K562 (cell line): Measurements from ENCODE around the gene SPINT1. TPM values are rescaled to one million over a fixed set of nuclear protein-coding genes. Genes with fewer than 3 reads are reported as not detected.

Source experiments
- ATAC-seq: fragments of 200-7000 bp; cut with Tn5 transposase; 3 replicates; pipeline ENCODE4 v1.9.1; 2020; ENCODE audit warnings: moderate library complexity
- BruUV-seq: library from RNA; stranded (reverse); fragments of 400-500 nt; replicated peaks from 2 replicates; lab custom pipeline; 2021; lab: Mats Ljungman, UMichigan
- CTCF ChIA-PET: fragments of 300-600 bp; formaldehyde crosslinking; extraction: SDS; loops from one replicate; lab custom pipeline; 2021; ENCODE audit warnings: low intra/inter-chr PET ratio; lab: Yijun Ruan, JAX
- POLR2A ChIA-PET: fragments of 300-600, 350-650 bp; sonication (Branson Sonifier 250); formaldehyde crosslinking; extraction: SDS; loops from one replicate; lab custom pipeline; 2021; ENCODE audit warnings: antibody characterized with exemption, inconsistent platforms; lab: Yijun Ruan, JAX
- DNase-seq, 4 experiments: peaks; one replicate each; pipeline versions ENCODE4 v3.0.0 to v3.0.0-alpha.2; 2011 to 2018; ENCODE audit warnings: low spot score in 3 of 4, mixed read lengths in 3 of 4; ENCODE audit errors: extremely low read depth in 1 of 4
- FAIRE-seq: peaks from 2 replicates; lab custom pipeline; 2011; peaks lifted over from hg19 to GRCh38; lab: Jason Lieb, UNC
- H2AFZ ChIP-seq: 2 replicates; pipeline ENCODE4 v1.6.0; 2011; ENCODE audit warnings: low read depth, low read length, control low read depth, inconsistent platforms
- H3K27ac ChIP-seq: fragments of 200-600 bp; 3 replicates; pipeline ENCODE4 v1.8.0; 2011; ENCODE audit warnings: low read depth, mild to moderate bottlenecking, control low read depth, inconsistent platforms, low read length, moderate library complexity, mixed read lengths; ENCODE audit errors: extremely low read depth
- H3K27me3 ChIP-seq, 2 experiments: fragments of 300-600 bp in 1 of 2; 2 replicates in 1 of 2; 3 replicates in 1 of 2; pipeline versions ENCODE4 v1.6.0 to v1.8.0; 2011; ENCODE audit warnings: inconsistent platforms in 2 of 2, low read length in 2 of 2, mild to moderate bottlenecking in 1 of 2, mixed read lengths in 1 of 2, moderate library complexity in 1 of 2; ENCODE audit not compliant: control insufficient read depth in 2 of 2, insufficient read depth in 2 of 2
- H3K36me3 ChIP-seq: fragments of 300-600 bp; 3 replicates; pipeline ENCODE4 v1.8.0; 2011; ENCODE audit warnings: mild to moderate bottlenecking, low read length, inconsistent platforms; ENCODE audit not compliant: control insufficient read depth, insufficient read depth
- H3K4me1 ChIP-seq, 2 experiments: fragments of 200-600 bp in 1 of 2; replicated peaks in 1 of 2; 2 replicates in 1 of 2; 3 replicates in 1 of 2; pipeline versions ENCODE4 v1.5.1 to v1.8.0; 2011; ENCODE audit warnings: inconsistent platforms in 2 of 2, low read length in 2 of 2, mild to moderate bottlenecking in 1 of 2, mixed read lengths in 1 of 2, moderate library complexity in 1 of 2; ENCODE audit not compliant: control insufficient read depth in 2 of 2, insufficient read depth in 2 of 2
- H3K4me2 ChIP-seq: 2 replicates; pipeline ENCODE4 v1.6.1; 2011; ENCODE audit warnings: low read length, control low read depth, inconsistent platforms, mixed read lengths; ENCODE audit not compliant: insufficient read depth
- H3K4me3 ChIP-seq: fragments of 200-600 bp; sonication (generic), shearing (Covaris generic); 2 replicates; pipeline ENCODE4 v1.5.1; 2016; ENCODE audit warnings: control low read depth, inconsistent platforms
- H3K79me2 ChIP-seq: fragments of 200-600 bp; 3 replicates; pipeline ENCODE4 v1.8.0; 2011; ENCODE audit warnings: low read length, inconsistent platforms; ENCODE audit not compliant: control insufficient read depth, insufficient read depth
- H3K9ac ChIP-seq, 2 experiments: 2 replicates each; pipeline versions ENCODE4 v1.6.0 to v1.6.1; 2011; ENCODE audit warnings: low read depth in 2 of 2, low read length in 2 of 2, control low read depth in 1 of 2, inconsistent platforms in 1 of 2, mild to moderate bottlenecking in 1 of 2, mixed read lengths in 1 of 2; ENCODE audit not compliant: insufficient read depth in 1 of 2
- H3K9me1 ChIP-seq: one replicate; pipeline ENCODE4 v1.6.0; 2011; ENCODE audit warnings: inconsistent platforms, mild to moderate bottlenecking, low read length, moderate library complexity; ENCODE audit not compliant: control insufficient read depth, insufficient read depth
- H3K9me3 ChIP-seq: replicated peaks from 2 replicates; pipeline ENCODE4 v1.5.1; 2011; ENCODE audit warnings: low read depth, low read length, inconsistent platforms; ENCODE audit not compliant: control insufficient read depth, insufficient read depth
- H4K20me1 ChIP-seq: replicated peaks from 2 replicates; pipeline ENCODE4 v1.6.1; 2011; ENCODE audit warnings: low read length, inconsistent platforms, mixed read lengths; ENCODE audit not compliant: control insufficient read depth, insufficient read depth
- FOS ChIP-seq: IDR thresholded peaks from 3 replicates; pipeline ENCODE4 v1.6.1; 2011; ENCODE audit not compliant: insufficient read length; ENCODE audit errors: extremely low read depth
- KLF13 ChIP-seq: fragments of 450-650 bp; IDR thresholded peaks from 2 replicates; pipeline ENCODE4 v1.6.1; 2016; ENCODE audit warnings: missing genetic modification characterization, low read depth, mild to moderate bottlenecking, missing compliant biosample characterization, moderate library complexity, borderline replicate concordance
- MBD2 ChIP-seq: sonication (generic); IDR thresholded peaks from 2 replicates; pipeline ENCODE4 v1.6.1; 2016; ENCODE audit warnings: low read depth, borderline replicate concordance
- NKRF ChIP-seq: fragments of 450-650 bp; IDR thresholded peaks from 2 replicates; pipeline ENCODE4 v1.6.1; 2016; ENCODE audit warnings: borderline replicate concordance
- NRF1 ChIP-seq, 2 experiments: fragments of 450-650 bp; IDR thresholded peaks in 1 of 2; conservative IDR thresholded peaks in 1 of 2; 2 replicates each; pipeline ENCODE4 v1.6.1; 2014; ENCODE audit warnings: mild to moderate bottlenecking in 2 of 2
- STAT5B ChIP-seq: fragments of 250-450 bp; sonication (Bioruptor Pico); IDR thresholded peaks from 2 replicates; pipeline ENCODE4 v1.8.0; 2021; ENCODE audit warnings: mild to moderate bottlenecking, inconsistent platforms
- WGBS: fragments of 100-300 bp; shearing (Covaris generic); methylation state at CpG from one replicate; pipeline ENCODE4 v1.1.6; 2016; ENCODE audit warnings: low coverage, mixed read lengths; ENCODE audit not compliant: insufficient coverage; ENCODE audit errors: missing lambda C conversion rate; 5-methylcytosine and 5-hydroxymethylcytosine counted together
- in situ Hi-C: fragments of 300-500 bp; cut with MboI; formaldehyde crosslinking; loops from 4 replicates; pipeline ENCODE4 v1.15.0; 2018; ENCODE audit warnings: inconsistent platforms, mixed read lengths
- intact Hi-C: fragments of 100-400 bp; cut with micrococcal nuclease; formaldehyde crosslinking; loops from 2 replicates; pipeline ENCODE4 v1.14.2; 2022
- polyA plus RNA-seq, 8 experiments: library from polyadenylated mRNA; depleted of rRNA in 4 of 8; stranded (reverse) in 5 of 8; unstranded in 3 of 8; fragments of >200 nt; fragmentation: Nextera tagmentation in 2 of 8; fragmentation: Illumina TruSeq in 1 of 8; extraction: Ambion mirVana in 2 of 8; extraction: Trizol in 1 of 8; gene quantifications; 2 replicates each; pipeline versions ENCODE4 v1.2.1 to v1.2.3, GENCODE V29; 2011 to 2014; ENCODE audit warnings: inconsistent platforms in 1 of 8, missing spikeins in 1 of 8
- total RNA-seq, 7 experiments: library from RNA; depleted of rRNA in 6 of 7; stranded (reverse); fragments of >200 nt in 6 of 7; fragmentation: Illumina TruSeq in 2 of 7; extraction: Trizol in 2 of 7; gene quantifications; 2 replicates each; pipeline versions ENCODE4 v1.2.1 to v1.2.3, GENCODE V29; 2011 to 2021; ENCODE audit warnings: low replicate concordance in 1 of 7
- TF ChIP-seq, protein P1 (sequence below): sonication (generic); formaldehyde crosslinking; IDR thresholded peaks from 2 replicates; pipeline ENCODE4 v1.8.1; 2023; ENCODE audit warnings: mild to moderate bottlenecking, missing genetic modification reagents

The SPINT1 gene
- total and polyA plus RNA-seq, 9 of the 15 experiments (the other 6 are each of a cell fraction or from before 2014, with no cell fraction given): 0.78 to 4.5 (median 1.5) TPM

DNA sequence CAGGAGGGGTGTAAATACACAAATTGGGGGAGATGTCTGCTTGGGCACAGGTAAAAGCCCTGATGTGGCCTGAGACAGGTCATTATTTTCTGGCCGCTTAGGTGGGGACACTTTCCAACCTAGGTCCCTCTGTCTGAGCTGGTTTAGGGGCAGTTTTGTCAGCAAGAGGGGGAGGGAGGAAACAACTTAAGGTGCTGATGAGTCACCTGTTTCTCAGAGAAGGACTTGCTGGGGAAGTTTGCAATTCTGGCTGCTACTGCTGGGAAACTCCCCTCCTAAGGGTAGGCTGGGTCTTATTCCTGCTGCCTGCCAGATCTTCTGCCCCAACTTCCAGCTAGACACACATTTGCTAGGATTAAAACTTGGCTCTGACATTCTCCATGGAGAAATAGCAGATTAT is 34.9 kb downstream of the SPINT1 start (continued):
- peak; percentile 3 for TF ChIP-seq FOS

- ATAC-seq (peak; percentile 82), DNase-seq (peak in 2 of 4 experiments; percentile 41 to 55), FAIRE-seq (peak; percentile 71)
- H3K4me1 ChIP-seq: peaks cover 0 to 10% of the 10 kb centered on the region in 2 experiments; a peak in 3 of 5 replicates
- H3K36me3 ChIP-seq: no peaks in the 10 kb centered on the region
- in situ Hi-C loops: loop anchor here (10.0 kb wide), 1 partner anchor 535 kb away; the partner anchor contains the start of gene CCDC9B
- no peaks in the 10 kb centered on the region for H4K20me1 ChIP-seq
- ChIA-PET POLR2A (no interaction called here), CTCF (no interaction called here)
- no peaks in the 10 kb centered on the region for H3K27me3 ChIP-seq
- no peak overlapping the region for H3K4me3 ChIP-seq
- BruUV-seq: no TSS peak
- H3K9me1 ChIP-seq: no peaks in the 10 kb centered on the region
- WGBS: 6% methylated on average over 6 of the region's 6 CpGs
- intact Hi-C loops: no loop called here
- H3K4me2 ChIP-seq: no peak overlapping the region
- H2AFZ ChIP-seq: peak overlapping the region; percentile 33; the same call in 1 of the 2 replicates
- no peak overlapping the region for H3K27ac ChIP-seq
- H3K79me2 ChIP-seq: no peaks in the 10 kb centered on the region
- H3K9ac ChIP-seq: no peak overlapping the region
- H3K9me3 ChIP-seq: no peaks in the 10 kb centered on the region
- TF ChIP-seq KLF13: peak; percentile 59; the same call in 1 of the 2 replicates
- TF ChIP-seq STAT5B (CRISPR knock-in tag): no peak
- no peak for TF ChIP-seq MBD2
- TF ChIP-seq NRF1 (conservative IDR thresholded peaks at IDR 0.05 in 1 of 2, IDR thresholded peaks at IDR 0.05 in 1 of 2): 0 out of 4 replicates have a peak, but pooled peaks of 1 of the 2 experiments have one; percentile 29
- no peak for TF ChIP-seq FOS
- 0 out of 2 replicates have a peak, but pooled peaks have one; percentile 29 for TF ChIP-seq NKRF
- TF ChIP-seq, protein P1, sequence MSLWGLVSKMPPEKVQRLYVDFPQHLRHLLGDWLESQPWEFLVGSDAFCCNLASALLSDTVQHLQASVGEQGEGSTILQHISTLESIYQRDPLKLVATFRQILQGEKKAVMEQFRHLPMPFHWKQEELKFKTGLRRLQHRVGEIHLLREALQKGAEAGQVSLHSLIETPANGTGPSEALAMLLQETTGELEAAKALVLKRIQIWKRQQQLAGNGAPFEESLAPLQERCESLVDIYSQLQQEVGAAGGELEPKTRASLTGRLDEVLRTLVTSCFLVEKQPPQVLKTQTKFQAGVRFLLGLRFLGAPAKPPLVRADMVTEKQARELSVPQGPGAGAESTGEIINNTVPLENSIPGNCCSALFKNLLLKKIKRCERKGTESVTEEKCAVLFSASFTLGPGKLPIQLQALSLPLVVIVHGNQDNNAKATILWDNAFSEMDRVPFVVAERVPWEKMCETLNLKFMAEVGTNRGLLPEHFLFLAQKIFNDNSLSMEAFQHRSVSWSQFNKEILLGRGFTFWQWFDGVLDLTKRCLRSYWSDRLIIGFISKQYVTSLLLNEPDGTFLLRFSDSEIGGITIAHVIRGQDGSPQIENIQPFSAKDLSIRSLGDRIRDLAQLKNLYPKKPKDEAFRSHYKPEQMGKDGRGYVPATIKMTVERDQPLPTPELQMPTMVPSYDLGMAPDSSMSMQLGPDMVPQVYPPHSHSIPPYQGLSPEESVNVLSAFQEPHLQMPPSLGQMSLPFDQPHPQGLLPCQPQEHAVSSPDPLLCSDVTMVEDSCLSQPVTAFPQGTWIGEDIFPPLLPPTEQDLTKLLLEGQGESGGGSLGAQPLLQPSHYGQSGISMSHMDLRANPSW (CRISPR knock-in tag): no peak
Observed at GRCh38 chr15:40879609-40880008, 35.8 kb downstream of the SPINT1 start.
